K562 (cell line): Measurements from ENCODE around the gene VEGFB. TPM values are rescaled to one million over a fixed set of nuclear protein-coding genes. Genes with fewer than 3 reads are reported as not detected.
A peak's percentile ranks its signal among the peaks of the same experiment; 100 is the strongest.

ENCODE experiments used
- CEBPG ChIP-seq, 3 experiments: fragments of 200-800 bp in 1 of 3; sonication (Bioruptor generic) in 1 of 3; sonication (generic) in 1 of 3; formaldehyde crosslinking in 1 of 3; IDR thresholded peaks in 2 of 3; conservative IDR thresholded peaks in 1 of 3; 2 replicates each; pipeline versions ENCODE4 v1.6.1 to v1.8.0; 2016 to 2022; ENCODE audit warnings: missing compliant biosample characterization in 2 of 3, missing genetic modification characterization in 2 of 3, mild to moderate bottlenecking in 1 of 3, missing genetic modification reagents in 1 of 3
- ELF2 ChIP-seq: fragments of 250-450 bp; sonication (Bioruptor Pico); IDR thresholded peaks from 2 replicates; pipeline ENCODE4 v1.5.0; 2021; ENCODE audit warnings: mild to moderate bottlenecking
- JUNB ChIP-seq: fragments of 450-650 bp; formaldehyde crosslinking; conservative IDR thresholded peaks from 2 replicates; pipeline ENCODE4 v1.4.0; 2020; ENCODE audit warnings: mild to moderate bottlenecking
- MEIS2 ChIP-seq: fragments of 450-650 bp; IDR thresholded peaks from 2 replicates; pipeline ENCODE4 v1.6.1; 2014; ENCODE audit warnings: mild to moderate bottlenecking; ENCODE audit not compliant: partially characterized antibody
- NCOA1 ChIP-seq: fragments of 450-650 bp; IDR thresholded peaks from 2 replicates; pipeline ENCODE4 v1.6.1; 2016; ENCODE audit warnings: low read depth
- PHF21A ChIP-seq: fragments of 450-650 bp; IDR thresholded peaks from 2 replicates; pipeline ENCODE4 v1.6.1; 2017; ENCODE audit warnings: low read depth, borderline replicate concordance
- RAD21 ChIP-seq, 2 experiments: fragments of 250-450 bp in 1 of 2; fragments of 450-650 bp in 1 of 2; sonication (Bioruptor Pico) in 1 of 2; formaldehyde crosslinking in 1 of 2; IDR thresholded peaks in 1 of 2; conservative IDR thresholded peaks in 1 of 2; 2 replicates each; pipeline versions ENCODE4 v1.4.0 to v1.8.0; 2020 to 2022; ENCODE audit warnings: mild to moderate bottlenecking in 2 of 2, moderate library complexity in 1 of 2
- RBM14 ChIP-seq: fragments of 200-400 bp; formaldehyde crosslinking; IDR thresholded peaks from 2 replicates; pipeline ENCODE4 v1.6.1; 2018; ENCODE audit warnings: low read depth, mild to moderate bottlenecking, low read length, moderate library complexity, borderline replicate concordance; ENCODE audit not compliant: insufficient read depth
- SP1 ChIP-seq: sonication (generic); formaldehyde crosslinking; IDR thresholded peaks from 2 replicates; pipeline ENCODE4 v1.8.1; 2022; ENCODE audit warnings: mild to moderate bottlenecking, missing genetic modification reagents
- YBX1 ChIP-seq: fragments of 450-650 bp; IDR thresholded peaks from 2 replicates; pipeline ENCODE4 v1.7.1; 2016; ENCODE audit warnings: mild to moderate bottlenecking
- ZC3H11A ChIP-seq: IDR thresholded peaks from 2 replicates; pipeline ENCODE4 v1.6.1; 2012; ENCODE audit warnings: low read depth, low read length, improper control_type of control experiment
- ZNF175 ChIP-seq: fragments of 200-800 bp; sonication (Bioruptor generic); IDR thresholded peaks from 2 replicates; pipeline ENCODE4 v1.6.1; 2016; ENCODE audit warnings: low read depth, mild to moderate bottlenecking, missing genetic modification characterization, missing compliant biosample characterization
- ZNF197 ChIP-seq: fragments of 200-800 bp; sonication (Bioruptor generic); IDR thresholded peaks from 2 replicates; pipeline ENCODE4 v1.6.1; 2016; ENCODE audit warnings: low read depth, missing genetic modification characterization, missing compliant biosample characterization
- polyA plus RNA-seq, 8 experiments: library from polyadenylated mRNA; depleted of rRNA in 4 of 8; stranded (reverse) in 5 of 8; unstranded in 3 of 8; fragments of >200 nt; fragmentation: Nextera tagmentation in 2 of 8; fragmentation: Illumina TruSeq in 1 of 8; extraction: Ambion mirVana in 2 of 8; extraction: Trizol in 1 of 8; gene quantifications; 2 replicates each; pipeline versions ENCODE4 v1.2.1 to v1.2.3, GENCODE V29; 2011 to 2014; ENCODE audit warnings: inconsistent platforms in 1 of 8, missing spikeins in 1 of 8
- total RNA-seq, 7 experiments: library from RNA; depleted of rRNA in 6 of 7; stranded (reverse); fragments of >200 nt in 6 of 7; fragmentation: Illumina TruSeq in 2 of 7; extraction: Trizol in 2 of 7; gene quantifications; 2 replicates each; pipeline versions ENCODE4 v1.2.1 to v1.2.3, GENCODE V29; 2011 to 2021; ENCODE audit warnings: low replicate concordance in 1 of 7
- TF ChIP-seq, protein P1 (sequence below), 2 experiments: fragments of 450-650 bp in 1 of 2; sonication (generic) in 1 of 2; formaldehyde crosslinking in 1 of 2; IDR thresholded peaks; 2 replicates each; pipeline versions ENCODE4 v1.7.1 to v1.9.0; 2016 to 2022; ENCODE audit warnings: inconsistent platforms in 1 of 2, mild to moderate bottlenecking in 1 of 2, missing genetic modification reagents in 1 of 2
- TF ChIP-seq, protein P2 (sequence below), 2 experiments: IDR thresholded peaks; 2 replicates each; pipeline ENCODE4 v1.6.1; 2012; ENCODE audit warnings: improper control_type of control experiment in 2 of 2, low read depth in 2 of 2, low read length in 2 of 2, borderline replicate concordance in 1 of 2

VEGFB gene
- total and polyA plus RNA-seq, 9 of the 15 experiments (the other 6 are each of a cell fraction or from before 2014, with no cell fraction given) = 11.0 to 83.4 (median 25.7) TPM

DNA sequence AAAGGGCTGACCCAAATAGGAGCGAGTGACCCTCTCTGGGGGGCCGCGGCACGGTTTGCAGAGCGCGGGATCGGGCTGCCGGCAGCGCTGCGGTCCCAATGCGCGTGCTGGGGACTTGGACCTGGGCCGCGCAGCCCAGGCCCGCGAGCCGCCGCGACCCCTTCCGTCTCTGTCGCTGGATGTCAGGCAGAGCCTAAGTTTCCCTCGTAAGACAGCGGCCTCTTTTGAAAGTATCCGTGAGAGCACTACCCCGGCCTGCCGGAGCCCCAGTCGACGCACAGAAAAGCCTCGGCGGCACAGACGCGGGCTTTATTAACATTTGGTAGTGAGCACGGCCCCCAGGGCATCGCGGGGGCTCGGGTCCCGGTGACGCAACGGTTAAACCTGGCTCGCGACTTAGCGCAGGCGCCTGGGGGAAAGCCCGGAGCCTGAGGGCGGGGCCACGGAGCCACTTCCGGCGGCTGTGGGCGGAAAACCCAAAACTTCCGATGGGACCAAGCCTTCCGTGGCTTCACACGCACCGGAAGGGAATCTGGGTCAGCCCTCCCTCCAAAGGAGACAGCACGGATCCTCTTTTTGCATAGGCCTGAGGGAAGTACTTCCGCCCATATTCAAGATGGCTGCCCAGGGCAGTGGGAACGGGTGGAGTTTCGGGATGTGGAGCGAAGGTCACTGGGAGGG lies 35.3 kb downstream of the VEGFB start (continued):
- TF ChIP-seq RBM14 (no peak), NCOA1 (peak; percentile 93), PHF21A (no peak), YBX1 (no peak), SP1 (peak; percentile 98), ZNF175 (CRISPR knock-in tag) (peak; percentile 2), ZC3H11A (peak; percentile 15; the same call in 1 of the 2 replicates), MEIS2 (peak; percentile 53), ZNF197 (CRISPR knock-in tag) (peak; percentile 34; the same call in 1 of the 2 replicates), RAD21 (CRISPR knock-in tag; conservative IDR thresholded peaks at IDR 0.05 in 1 of 2, IDR thresholded peaks at IDR 0.05 in 1 of 2) (peak; percentile 19 to 21; a peak in 2 of 4 replicates), JUNB (CRISPR knock-in tag) (no peak), ELF2 (CRISPR knock-in tag) (peak; percentile 100), CEBPG (CRISPR knock-in tag; IDR thresholded peaks at IDR 0.05) (peak; percentile 93), CEBPG (tag; conservative IDR thresholded peaks at IDR 0.05 in 1 of 2, IDR thresholded peaks at IDR 0.05 in 1 of 2) (peak; percentile 96 to 97)
- TF ChIP-seq, protein P1, sequence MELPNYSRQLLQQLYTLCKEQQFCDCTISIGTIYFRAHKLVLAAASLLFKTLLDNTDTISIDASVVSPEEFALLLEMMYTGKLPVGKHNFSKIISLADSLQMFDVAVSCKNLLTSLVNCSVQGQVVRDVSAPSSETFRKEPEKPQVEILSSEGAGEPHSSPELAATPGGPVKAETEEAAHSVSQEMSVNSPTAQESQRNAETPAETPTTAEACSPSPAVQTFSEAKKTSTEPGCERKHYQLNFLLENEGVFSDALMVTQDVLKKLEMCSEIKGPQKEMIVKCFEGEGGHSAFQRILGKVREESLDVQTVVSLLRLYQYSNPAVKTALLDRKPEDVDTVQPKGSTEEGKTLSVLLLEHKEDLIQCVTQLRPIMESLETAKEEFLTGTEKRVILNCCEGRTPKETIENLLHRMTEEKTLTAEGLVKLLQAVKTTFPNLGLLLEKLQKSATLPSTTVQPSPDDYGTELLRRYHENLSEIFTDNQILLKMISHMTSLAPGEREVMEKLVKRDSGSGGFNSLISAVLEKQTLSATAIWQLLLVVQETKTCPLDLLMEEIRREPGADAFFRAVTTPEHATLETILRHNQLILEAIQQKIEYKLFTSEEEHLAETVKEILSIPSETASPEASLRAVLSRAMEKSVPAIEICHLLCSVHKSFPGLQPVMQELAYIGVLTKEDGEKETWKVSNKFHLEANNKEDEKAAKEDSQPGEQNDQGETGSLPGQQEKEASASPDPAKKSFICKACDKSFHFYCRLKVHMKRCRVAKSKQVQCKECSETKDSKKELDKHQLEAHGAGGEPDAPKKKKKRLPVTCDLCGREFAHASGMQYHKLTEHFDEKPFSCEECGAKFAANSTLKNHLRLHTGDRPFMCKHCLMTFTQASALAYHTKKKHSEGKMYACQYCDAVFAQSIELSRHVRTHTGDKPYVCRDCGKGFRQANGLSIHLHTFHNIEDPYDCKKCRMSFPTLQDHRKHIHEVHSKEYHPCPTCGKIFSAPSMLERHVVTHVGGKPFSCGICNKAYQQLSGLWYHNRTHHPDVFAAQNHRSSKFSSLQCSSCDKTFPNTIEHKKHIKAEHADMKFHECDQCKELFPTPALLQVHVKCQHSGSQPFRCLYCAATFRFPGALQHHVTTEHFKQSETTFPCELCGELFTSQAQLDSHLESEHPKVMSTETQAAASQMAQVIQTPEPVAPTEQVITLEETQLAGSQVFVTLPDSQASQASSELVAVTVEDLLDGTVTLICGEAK (IDR thresholded peaks at IDR 0.05) = peak; percentile 100
- TF ChIP-seq, protein P1 (CRISPR knock-in tag; IDR thresholded peaks at IDR 0.05) = no peak
- TF ChIP-seq, protein P2, sequence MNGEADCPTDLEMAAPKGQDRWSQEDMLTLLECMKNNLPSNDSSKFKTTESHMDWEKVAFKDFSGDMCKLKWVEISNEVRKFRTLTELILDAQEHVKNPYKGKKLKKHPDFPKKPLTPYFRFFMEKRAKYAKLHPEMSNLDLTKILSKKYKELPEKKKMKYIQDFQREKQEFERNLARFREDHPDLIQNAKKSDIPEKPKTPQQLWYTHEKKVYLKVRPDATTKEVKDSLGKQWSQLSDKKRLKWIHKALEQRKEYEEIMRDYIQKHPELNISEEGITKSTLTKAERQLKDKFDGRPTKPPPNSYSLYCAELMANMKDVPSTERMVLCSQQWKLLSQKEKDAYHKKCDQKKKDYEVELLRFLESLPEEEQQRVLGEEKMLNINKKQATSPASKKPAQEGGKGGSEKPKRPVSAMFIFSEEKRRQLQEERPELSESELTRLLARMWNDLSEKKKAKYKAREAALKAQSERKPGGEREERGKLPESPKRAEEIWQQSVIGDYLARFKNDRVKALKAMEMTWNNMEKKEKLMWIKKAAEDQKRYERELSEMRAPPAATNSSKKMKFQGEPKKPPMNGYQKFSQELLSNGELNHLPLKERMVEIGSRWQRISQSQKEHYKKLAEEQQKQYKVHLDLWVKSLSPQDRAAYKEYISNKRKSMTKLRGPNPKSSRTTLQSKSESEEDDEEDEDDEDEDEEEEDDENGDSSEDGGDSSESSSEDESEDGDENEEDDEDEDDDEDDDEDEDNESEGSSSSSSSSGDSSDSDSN (IDR thresholded peaks at IDR 0.05; ENCODE audit: borderline replicate concordance in 1 of 2, low read depth in 2 of 2, low read length in 2 of 2) = peak in 1 of 2 experiments; percentile 51; a peak in 1 of 4 replicates
